ENCODE measurements around the gene C6orf89. TPM values are rescaled to one million over a fixed set of nuclear protein-coding genes. Genes with fewer than 3 reads are reported as not detected.

Gene C6orf89
- total RNA-seq, 1 experiment from 2014 or later = 22.4 TPM

Other genes starting within 250 kb of the C6orf89 start
- 170 and 205 TPM in 2 replicates for gene CDKN1A, start 207.2 kb upstream of the C6orf89 start, total RNA-seq (2014; rRNA removed; shearing (Covaris generic))
- gene RAB44, start 188.1 kb upstream of the C6orf89 start, total RNA-seq (2014; rRNA removed; shearing (Covaris generic)) = not detected in 2 replicates
- 0.07 and 0.63 TPM in 2 replicates for gene CPNE5, start 46.5 kb upstream of the C6orf89 start, total RNA-seq (2014; rRNA removed; shearing (Covaris generic))
- 44.7 and 47.7 TPM in 2 replicates for gene PPIL1, start 11.1 kb upstream of the C6orf89 start, total RNA-seq (2014; rRNA removed; shearing (Covaris generic))
- 0.07 TPM in 1 of 2 replicates, not detected in the other for gene PI16, start 68.8 kb downstream of the C6orf89 start, total RNA-seq (2014; rRNA removed; shearing (Covaris generic))
- 191 and 198 TPM in 2 replicates for gene MTCH1, start 100.2 kb downstream of the C6orf89 start, total RNA-seq (2014; rRNA removed; shearing (Covaris generic))
- 0.10 TPM in 1 of 2 replicates, not detected in the other for gene FGD2, start 119.7 kb downstream of the C6orf89 start, total RNA-seq (2014; rRNA removed; shearing (Covaris generic))